SK-N-SH (cell line): ENCODE measurements around the gene GPR42.

Experiments
- CHD2 ChIP-seq: fragments of 150-350 bp; IDR thresholded peaks from 2 replicates; pipeline ENCODE4 v1.6.1; 2018; ENCODE audit warnings: low read length; ENCODE audit not compliant: partially characterized antibody
- CTCF ChIP-seq: fragments of 200-600 bp; sonication (generic); IDR thresholded peaks from 2 replicates; pipeline ENCODE4 v1.6.1; 2017; ENCODE audit warnings: antibody characterized with exemption, mild to moderate bottlenecking, moderate library complexity
- NRF1 ChIP-seq: IDR thresholded peaks from 2 replicates; pipeline ENCODE4 v1.6.1; 2012; ENCODE audit warnings: low read depth, mild to moderate bottlenecking, low read length
- POLR2AphosphoS5 ChIP-seq: IDR thresholded peaks from 2 replicates; pipeline ENCODE4 v1.6.1; 2012; ENCODE audit warnings: low read depth, low read length
- RAD21 ChIP-seq: IDR thresholded peaks from 2 replicates; pipeline ENCODE4 v1.6.1; 2012; ENCODE audit warnings: mild to moderate bottlenecking, low read length
- RCOR1 ChIP-seq: fragments of 150-350 bp; IDR thresholded peaks from 2 replicates; pipeline ENCODE4 v1.6.1; 2017; ENCODE audit warnings: antibody characterized with exemption, low read length
- RFX5 ChIP-seq: IDR thresholded peaks from 2 replicates; pipeline ENCODE4 v1.6.1; 2012; ENCODE audit warnings: mild to moderate bottlenecking, improper control_type of control experiment, low read length
- SIN3A ChIP-seq: IDR thresholded peaks from 2 replicates; pipeline ENCODE4 v1.6.1; 2012; ENCODE audit warnings: low read depth, mild to moderate bottlenecking, low read length, moderate library complexity, borderline replicate concordance
- TCF12 ChIP-seq: IDR thresholded peaks from 2 replicates; pipeline ENCODE4 v1.4.0; 2012
- YY1 ChIP-seq: IDR thresholded peaks from 2 replicates; pipeline ENCODE4 v1.4.0; 2012; ENCODE audit warnings: low read depth, mild to moderate bottlenecking
- TF ChIP-seq, protein P1 (sequence below): fragments of 150-350 bp; IDR thresholded peaks from 2 replicates; pipeline ENCODE4 v1.6.1; 2017; ENCODE audit warnings: antibody characterized with exemption, low read length, low read depth, borderline replicate concordance

DNA sequence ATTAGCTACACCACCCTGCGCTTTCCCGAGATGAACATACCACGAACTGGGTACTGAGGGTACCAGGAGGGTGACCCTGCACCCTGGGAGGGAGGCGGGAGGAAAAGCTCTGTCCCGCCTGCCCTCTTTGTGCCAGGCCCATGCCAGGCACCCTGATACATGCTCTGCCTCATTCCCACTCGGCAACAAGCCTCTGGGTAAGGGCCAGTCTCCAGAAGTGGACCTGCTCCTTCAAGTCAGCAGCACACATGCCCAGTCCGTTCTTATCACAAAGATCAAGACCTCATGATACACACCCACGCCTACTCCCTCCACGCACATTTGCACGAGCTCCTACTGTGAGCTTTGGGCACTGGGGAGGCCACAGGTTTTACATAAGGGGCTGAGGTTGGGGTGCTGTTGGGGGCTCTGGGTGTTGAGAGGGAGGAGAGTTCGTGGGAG, 25.2 kb upstream of the GPR42 start:
- no peak for TF ChIP-seq RCOR1
- no peak for TF ChIP-seq CTCF
- TF ChIP-seq SIN3A = no peak
- no peak for TF ChIP-seq YY1
- no peak for TF ChIP-seq RFX5
- no peak for TF ChIP-seq RAD21
- TF ChIP-seq POLR2AphosphoS5 = no peak
- TF ChIP-seq TCF12 = no peak
- TF ChIP-seq CHD2 = no peak
- TF ChIP-seq, protein P1, sequence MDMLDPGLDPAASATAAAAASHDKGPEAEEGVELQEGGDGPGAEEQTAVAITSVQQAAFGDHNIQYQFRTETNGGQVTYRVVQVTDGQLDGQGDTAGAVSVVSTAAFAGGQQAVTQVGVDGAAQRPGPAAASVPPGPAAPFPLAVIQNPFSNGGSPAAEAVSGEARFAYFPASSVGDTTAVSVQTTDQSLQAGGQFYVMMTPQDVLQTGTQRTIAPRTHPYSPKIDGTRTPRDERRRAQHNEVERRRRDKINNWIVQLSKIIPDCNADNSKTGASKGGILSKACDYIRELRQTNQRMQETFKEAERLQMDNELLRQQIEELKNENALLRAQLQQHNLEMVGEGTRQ = no peak
- TF ChIP-seq NRF1 = no peak
